ENCODE measurements around the gene KMT5B.

DNA sequence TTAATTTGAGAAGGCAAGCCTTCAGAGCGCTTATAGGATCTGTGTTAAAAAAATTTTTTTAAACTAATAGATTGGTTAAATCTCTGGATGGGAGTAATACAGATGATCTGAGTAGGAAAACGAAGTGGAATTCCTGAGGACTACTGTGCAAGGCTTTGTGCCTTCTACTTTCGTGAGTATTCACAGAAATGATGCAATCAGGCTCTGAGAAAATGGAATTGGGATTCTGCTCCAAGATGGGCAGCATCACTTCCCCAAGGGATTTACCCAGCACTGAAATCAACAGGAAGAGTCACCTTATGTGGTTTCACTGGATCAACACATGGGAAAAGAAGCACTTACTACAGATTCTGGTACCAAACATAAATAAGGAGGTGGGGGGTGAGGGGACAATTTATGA lies 12.5 kb downstream of the KMT5B start:
- TF ChIP-seq, protein P1, sequence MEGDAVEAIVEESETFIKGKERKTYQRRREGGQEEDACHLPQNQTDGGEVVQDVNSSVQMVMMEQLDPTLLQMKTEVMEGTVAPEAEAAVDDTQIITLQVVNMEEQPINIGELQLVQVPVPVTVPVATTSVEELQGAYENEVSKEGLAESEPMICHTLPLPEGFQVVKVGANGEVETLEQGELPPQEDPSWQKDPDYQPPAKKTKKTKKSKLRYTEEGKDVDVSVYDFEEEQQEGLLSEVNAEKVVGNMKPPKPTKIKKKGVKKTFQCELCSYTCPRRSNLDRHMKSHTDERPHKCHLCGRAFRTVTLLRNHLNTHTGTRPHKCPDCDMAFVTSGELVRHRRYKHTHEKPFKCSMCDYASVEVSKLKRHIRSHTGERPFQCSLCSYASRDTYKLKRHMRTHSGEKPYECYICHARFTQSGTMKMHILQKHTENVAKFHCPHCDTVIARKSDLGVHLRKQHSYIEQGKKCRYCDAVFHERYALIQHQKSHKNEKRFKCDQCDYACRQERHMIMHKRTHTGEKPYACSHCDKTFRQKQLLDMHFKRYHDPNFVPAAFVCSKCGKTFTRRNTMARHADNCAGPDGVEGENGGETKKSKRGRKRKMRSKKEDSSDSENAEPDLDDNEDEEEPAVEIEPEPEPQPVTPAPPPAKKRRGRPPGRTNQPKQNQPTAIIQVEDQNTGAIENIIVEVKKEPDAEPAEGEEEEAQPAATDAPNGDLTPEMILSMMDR (IDR thresholded peaks at IDR 0.05; ENCODE audit: low read length), result no peak
- no peak for TF ChIP-seq EZH2 (IDR thresholded peaks at IDR 0.05; ENCODE audit: borderline replicate concordance, low read length)

Measured in OCI-LY1 (cell line).